H9 (cell line): ENCODE data around the gene ABCD3. TPM values are rescaled to one million over a fixed set of nuclear protein-coding genes. Genes with fewer than 3 reads are reported as not detected.
"Not testable (repeated sequence)": the region's sequence is repeated elsewhere in the genome, so short reads cannot be mapped to it uniquely, and the experiment has no call there.

ENCODE experiments used
- DNase-seq: peaks from one replicate; pipeline ENCODE4 v3.0.0-alpha.2; 2017
- H2AFZ ChIP-seq: one replicate; pipeline ENCODE4 v1.6.1; 2013; ENCODE audit warnings: mild to moderate bottlenecking, low read length, control low read depth, moderate library complexity
- H2AK5ac ChIP-seq: 2 replicates; pipeline ENCODE4 v1.6.1; 2013; ENCODE audit warnings: low read length, control low read depth, mixed read lengths; ENCODE audit not compliant: insufficient read length
- H2BK120ac ChIP-seq: one replicate; pipeline ENCODE4 v1.6.1; 2013; ENCODE audit warnings: low read depth, mild to moderate bottlenecking, low read length, control low read depth, inconsistent platforms; ENCODE audit not compliant: poor library complexity, severe bottlenecking
- H2BK12ac ChIP-seq: 2 replicates; pipeline ENCODE4 v1.6.1; 2013; ENCODE audit warnings: low read length, control low read depth, mixed read lengths, low read depth; ENCODE audit not compliant: insufficient read length
- H2BK15ac ChIP-seq: 2 replicates; pipeline ENCODE4 v1.6.1; 2013; ENCODE audit warnings: low read depth, low read length, control low read depth
- H2BK20ac ChIP-seq: one replicate; pipeline ENCODE4 v1.6.1; 2013; ENCODE audit warnings: low read depth, mild to moderate bottlenecking, low read length, control low read depth, inconsistent platforms; ENCODE audit not compliant: poor library complexity, severe bottlenecking
- H2BK5ac ChIP-seq: 2 replicates; pipeline ENCODE4 v1.6.1; 2013; ENCODE audit warnings: low read length, control low read depth, mixed read lengths; ENCODE audit not compliant: insufficient read length
- H3K14ac ChIP-seq: 2 replicates; pipeline ENCODE4 v1.6.1; 2013; ENCODE audit warnings: low read length, control low read depth; ENCODE audit not compliant: insufficient read depth
- H3K18ac ChIP-seq: 2 replicates; pipeline ENCODE4 v1.6.1; 2013; ENCODE audit warnings: low read depth, mild to moderate bottlenecking, mixed read lengths, low read length, control low read depth; ENCODE audit not compliant: insufficient read length
- H3K23ac ChIP-seq: 2 replicates; pipeline ENCODE4 v1.6.1; 2013; ENCODE audit warnings: low read length, control low read depth, mixed read lengths, low read depth; ENCODE audit not compliant: insufficient read length
- H3K23me2 ChIP-seq: 2 replicates; pipeline ENCODE4 v1.6.1; 2013; ENCODE audit warnings: low read depth, mild to moderate bottlenecking, mixed read lengths, low read length, control low read depth; ENCODE audit not compliant: insufficient read length, poor library complexity, severe bottlenecking
- H3K27ac ChIP-seq: 2 replicates; pipeline ENCODE4 v1.5.1; 2013; ENCODE audit warnings: low read length, control low read depth, mixed read lengths, low read depth; ENCODE audit not compliant: insufficient read length
- H3K27me3 ChIP-seq: 2 replicates; pipeline ENCODE4 v1.6.1; 2013; ENCODE audit warnings: low read length, control low read depth, inconsistent platforms; ENCODE audit not compliant: insufficient read depth
- H3K4ac ChIP-seq: 2 replicates; pipeline ENCODE4 v1.6.1; 2013; ENCODE audit warnings: low read depth, mild to moderate bottlenecking, control low read depth, inconsistent platforms, low read length, moderate library complexity
- H3K4me1 ChIP-seq: 2 replicates; pipeline ENCODE4 v1.6.1; 2013; ENCODE audit warnings: low read length, control low read depth, inconsistent platforms; ENCODE audit not compliant: insufficient read depth
- H3K4me2 ChIP-seq: 2 replicates; pipeline ENCODE4 v1.6.1; 2013; ENCODE audit warnings: low read length, control low read depth, mixed read lengths; ENCODE audit not compliant: insufficient read length, insufficient read depth
- H3K56ac ChIP-seq: 2 replicates; pipeline ENCODE4 v1.6.1; 2013; ENCODE audit warnings: low read depth, mild to moderate bottlenecking, mixed read lengths, low read length, control low read depth; ENCODE audit not compliant: insufficient read length
- H3K79me1 ChIP-seq: 2 replicates; pipeline ENCODE4 v1.6.1; 2013; ENCODE audit warnings: low read depth, mild to moderate bottlenecking, moderate library complexity, low read length, control low read depth, inconsistent platforms; ENCODE audit not compliant: insufficient read depth, poor library complexity, severe bottlenecking
- H3K79me2 ChIP-seq: 2 replicates; pipeline ENCODE4 v1.6.1; 2013; ENCODE audit warnings: low read length, control low read depth, inconsistent platforms; ENCODE audit not compliant: insufficient read depth
- H3K9ac ChIP-seq: 2 replicates; pipeline ENCODE4 v1.6.1; 2013; ENCODE audit warnings: low read length, control low read depth, mixed read lengths; ENCODE audit not compliant: insufficient read length; ENCODE audit errors: extremely low read depth
- H3K9me3 ChIP-seq: one replicate; pipeline ENCODE4 v1.6.1; 2013; ENCODE audit warnings: low read depth, low read length, inconsistent platforms; ENCODE audit not compliant: control insufficient read depth
- H3T11ph ChIP-seq: one replicate; pipeline ENCODE4 v1.6.1; 2013; ENCODE audit warnings: mild to moderate bottlenecking, low read length, control low read depth, inconsistent platforms
- H4K20me1 ChIP-seq: one replicate; pipeline ENCODE4 v1.6.1; 2013; ENCODE audit not compliant: control insufficient read depth, insufficient read length, insufficient read depth
- H4K5ac ChIP-seq: 2 replicates; pipeline ENCODE4 v1.6.1; 2013; ENCODE audit warnings: low read depth, mild to moderate bottlenecking, mixed read lengths, low read length, control low read depth; ENCODE audit not compliant: insufficient read length
- H4K8ac ChIP-seq: replicated peaks from 2 replicates; pipeline ENCODE4 v1.6.1; 2013; ENCODE audit warnings: low read length, control low read depth, mixed read lengths, low read depth; ENCODE audit not compliant: insufficient read length
- H4K91ac ChIP-seq: 2 replicates; pipeline ENCODE4 v1.6.1; 2013; ENCODE audit warnings: low read depth, mild to moderate bottlenecking, moderate library complexity, mixed read lengths, low read length, control low read depth; ENCODE audit not compliant: insufficient read length
- H3K27ac Mint-ChIP-seq, 3 experiments: 2 replicates in 2 of 3; 3 replicates in 1 of 3; pipeline ENCODE4 v1.8.0; 2020 to 2021; ENCODE audit warnings: mixed read lengths in 3 of 3, mild to moderate bottlenecking in 1 of 3, moderate library complexity in 1 of 3
- H3K27me3 Mint-ChIP-seq: 2 replicates; pipeline ENCODE4 v1.8.0; 2021; ENCODE audit warnings: low read depth, mild to moderate bottlenecking, moderate library complexity, mixed read lengths
- H3K36me3 Mint-ChIP-seq, 3 experiments: 2 replicates in 2 of 3; 3 replicates in 1 of 3; pipeline ENCODE4 v1.8.0; 2020 to 2021; ENCODE audit warnings: low read depth in 3 of 3, mixed read lengths in 3 of 3; ENCODE audit not compliant: insufficient read depth in 1 of 3
- H3K4me1 Mint-ChIP-seq, 2 experiments: 2 replicates each; pipeline ENCODE4 v1.8.0; 2020; ENCODE audit warnings: mixed read lengths in 2 of 2
- H3K4me3 Mint-ChIP-seq, 2 experiments: 2 replicates in 1 of 2; 3 replicates in 1 of 2; pipeline ENCODE4 v1.8.0; 2020 to 2021; ENCODE audit warnings: mild to moderate bottlenecking in 2 of 2, mixed read lengths in 2 of 2, moderate library complexity in 1 of 2
- H3K9me3 Mint-ChIP-seq, 2 experiments: 2 replicates in 1 of 2; 3 replicates in 1 of 2; pipeline ENCODE4 v1.8.0; 2020; ENCODE audit warnings: mild to moderate bottlenecking in 2 of 2, mixed read lengths in 2 of 2, moderate library complexity in 1 of 2
- WGBS: extraction: QIAGEN DNeasy Blood & Tissue Kit; methylation state at CpG from one replicate; pipeline ENCODE4 v1.1.7; 2013; ENCODE audit warnings: missing lambda C conversion rate, low lambda C conversion rate, mixed read lengths; ENCODE audit not compliant: insufficient read length; ENCODE audit errors: extremely low coverage; 5-methylcytosine and 5-hydroxymethylcytosine counted together
- total RNA-seq: library from RNA; stranded (reverse); gene quantifications from 2 replicates; pipeline ENCODE4 v1.2.1, GENCODE V29; 2021
- TF ChIP-seq, protein P1 (sequence below): fragments of 200-600 bp; sonication (generic); conservative IDR thresholded peaks from 3 replicates; pipeline ENCODE4 v1.8.0; 2021; ENCODE audit warnings: antibody characterized with exemption, mild to moderate bottlenecking

The ABCD3 gene
- total RNA-seq, 1 experiment from 2014 or later = 32.0 TPM

DNA sequence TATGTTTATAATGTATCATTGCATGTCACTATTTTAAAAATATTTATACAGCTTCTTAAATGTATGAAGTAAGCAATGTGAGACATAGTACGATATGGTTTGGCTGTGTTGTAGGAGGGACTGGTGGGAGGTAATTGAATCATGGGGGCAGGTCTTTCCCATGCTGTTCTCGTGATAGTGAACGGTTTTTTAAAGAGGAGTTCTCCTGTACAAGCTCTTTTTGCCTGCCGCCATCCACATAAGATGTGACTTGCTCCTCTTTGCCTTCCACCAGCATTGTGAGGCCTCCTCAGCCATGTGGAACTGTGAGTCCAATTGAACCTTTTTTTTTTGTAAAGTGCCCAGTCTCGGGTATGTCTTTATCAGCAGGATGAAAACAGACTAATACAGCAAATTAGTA, 10.3 kb downstream of the ABCD3 start:
- Histone ChIP-seq H2AFZ (no peak overlapping the region), H3K56ac (no peak overlapping the region), H3K9me3 (no peaks in the 10 kb centered on the region), H3K23me2 (no peaks in the 10 kb centered on the region), H2BK15ac (no peak overlapping the region), H4K91ac (no peak overlapping the region), H3K18ac (no peak overlapping the region), H4K5ac (no peak overlapping the region), H3T11ph (no peak overlapping the region), H2AK5ac (no peak overlapping the region), H3K27ac (no peak overlapping the region), H4K20me1 (no peaks in the 10 kb centered on the region), H4K8ac (no peak overlapping the region), H3K9ac (no peak overlapping the region), H3K79me1 (peaks cover 4% of the 10 kb centered on the region), H2BK5ac (no peak overlapping the region), H3K27me3 (no peaks in the 10 kb centered on the region), H2BK20ac (no peak overlapping the region), H3K4me1 (no peaks in the 10 kb centered on the region), H3K4ac (no peak overlapping the region), H2BK120ac (no peak overlapping the region), H3K79me2 (peaks cover 5% of the 10 kb centered on the region; the same call in 1 of the 2 replicates), H2BK12ac (no peak overlapping the region), H3K4me2 (no peak overlapping the region), H3K23ac (no peak overlapping the region), H3K14ac (no peak overlapping the region)
- peaks cover 19 to 22% (median 22%) of the 10 kb centered on the region in 3 experiments for H3K36me3 Mint-ChIP-seq
- no peak for DNase-seq
- no peaks in the 10 kb centered on the region for H3K27me3 Mint-ChIP-seq
- H3K4me1 Mint-ChIP-seq = peaks cover 12 to 19% of the 10 kb centered on the region in 2 experiments
- WGBS = no CpG with 5 or more reads among the region's 5 CpGs
- TF ChIP-seq, protein P1, sequence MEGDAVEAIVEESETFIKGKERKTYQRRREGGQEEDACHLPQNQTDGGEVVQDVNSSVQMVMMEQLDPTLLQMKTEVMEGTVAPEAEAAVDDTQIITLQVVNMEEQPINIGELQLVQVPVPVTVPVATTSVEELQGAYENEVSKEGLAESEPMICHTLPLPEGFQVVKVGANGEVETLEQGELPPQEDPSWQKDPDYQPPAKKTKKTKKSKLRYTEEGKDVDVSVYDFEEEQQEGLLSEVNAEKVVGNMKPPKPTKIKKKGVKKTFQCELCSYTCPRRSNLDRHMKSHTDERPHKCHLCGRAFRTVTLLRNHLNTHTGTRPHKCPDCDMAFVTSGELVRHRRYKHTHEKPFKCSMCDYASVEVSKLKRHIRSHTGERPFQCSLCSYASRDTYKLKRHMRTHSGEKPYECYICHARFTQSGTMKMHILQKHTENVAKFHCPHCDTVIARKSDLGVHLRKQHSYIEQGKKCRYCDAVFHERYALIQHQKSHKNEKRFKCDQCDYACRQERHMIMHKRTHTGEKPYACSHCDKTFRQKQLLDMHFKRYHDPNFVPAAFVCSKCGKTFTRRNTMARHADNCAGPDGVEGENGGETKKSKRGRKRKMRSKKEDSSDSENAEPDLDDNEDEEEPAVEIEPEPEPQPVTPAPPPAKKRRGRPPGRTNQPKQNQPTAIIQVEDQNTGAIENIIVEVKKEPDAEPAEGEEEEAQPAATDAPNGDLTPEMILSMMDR = no peak
- H3K4me3 Mint-ChIP-seq = no peak overlapping the region
- H3K27ac Mint-ChIP-seq = no peak overlapping the region
- peaks cover 17 to 21% of the 10 kb centered on the region in 2 experiments for H3K9me3 Mint-ChIP-seq

DNA sequence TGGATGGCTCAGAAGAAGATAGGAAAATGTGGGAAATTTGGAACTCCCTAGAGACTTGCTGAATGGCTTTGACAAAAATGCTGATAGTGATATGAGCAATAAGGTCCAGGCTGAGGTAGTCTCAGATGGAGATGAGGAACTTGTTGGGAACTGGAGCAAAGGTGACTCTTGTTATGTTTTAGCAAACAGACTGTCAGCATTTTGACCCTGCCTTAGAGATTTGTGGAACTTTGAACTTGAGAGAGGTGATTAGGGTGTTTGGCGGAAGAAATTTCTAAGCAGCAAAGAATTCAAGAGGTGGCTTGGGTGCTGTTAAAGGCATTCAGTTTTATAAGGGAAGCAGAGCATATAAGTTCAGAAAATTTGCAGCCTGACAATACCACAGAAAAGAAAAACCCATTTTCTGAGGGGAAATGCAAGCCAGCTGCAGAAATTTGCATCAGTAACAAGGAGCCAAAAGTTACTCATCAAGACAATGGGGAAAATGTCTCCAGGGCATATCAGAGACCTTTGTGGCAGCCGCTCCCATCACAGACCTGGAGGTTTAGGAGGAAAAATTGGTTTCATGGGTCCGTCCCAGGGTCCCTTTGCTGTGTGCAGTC, 10.8 kb downstream of the ABCD3 start:
- H3K23ac ChIP-seq, H2BK120ac ChIP-seq, H3K27ac ChIP-seq, H2BK15ac ChIP-seq, H3K4ac ChIP-seq, H3K27ac Mint-ChIP-seq, H3K9me3 ChIP-seq, H3K79me2 ChIP-seq, H2BK5ac ChIP-seq, DNase-seq, H3K4me2 ChIP-seq, H2BK20ac ChIP-seq, H3K4me1 ChIP-seq, H2BK12ac ChIP-seq, H3K56ac ChIP-seq, H3T11ph ChIP-seq, H4K5ac ChIP-seq, H3K27me3 ChIP-seq, H3K79me1 ChIP-seq, H4K20me1 ChIP-seq, H2AK5ac ChIP-seq, H4K91ac ChIP-seq, H3K4me3 Mint-ChIP-seq, H2AFZ ChIP-seq, H3K23me2 ChIP-seq, H3K27me3 Mint-ChIP-seq, H3K9ac ChIP-seq, H3K14ac ChIP-seq, H3K18ac ChIP-seq, H4K8ac ChIP-seq: not testable (repeated sequence)
- Mint-ChIP-seq H3K9me3 (peaks cover 17 to 21% of the 10 kb centered on the region in 2 experiments), H3K4me1 (peaks cover 9 to 15% of the 10 kb centered on the region in 2 experiments), H3K36me3 (peaks cover 19 to 22% (median 22%) of the 10 kb centered on the region in 3 experiments)
- no CpG with 5 or more reads among the region's 3 CpGs for WGBS
